ENCODE measurements around the gene KLF15.

DNA sequence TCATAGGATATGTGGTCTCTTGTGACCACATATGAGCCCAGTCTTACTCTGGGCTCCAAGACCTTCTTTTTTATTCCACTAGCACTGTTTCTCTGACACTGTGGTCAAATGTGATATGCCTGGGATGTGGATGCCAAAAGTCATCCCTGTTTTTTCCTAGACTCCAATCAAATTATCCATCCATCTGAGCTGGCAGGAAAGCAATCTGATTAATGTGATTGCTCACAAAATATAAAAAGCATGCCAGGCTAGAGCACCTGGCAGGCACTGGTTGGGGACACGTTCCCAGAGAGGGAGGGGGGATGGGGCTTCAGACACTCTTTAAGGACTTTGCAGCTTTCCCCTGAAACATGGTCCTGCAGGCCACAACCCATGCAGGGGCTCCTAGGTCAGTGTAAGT, 34.4 kb upstream of the KLF15 start:
- TF ChIP-seq, protein P1, sequence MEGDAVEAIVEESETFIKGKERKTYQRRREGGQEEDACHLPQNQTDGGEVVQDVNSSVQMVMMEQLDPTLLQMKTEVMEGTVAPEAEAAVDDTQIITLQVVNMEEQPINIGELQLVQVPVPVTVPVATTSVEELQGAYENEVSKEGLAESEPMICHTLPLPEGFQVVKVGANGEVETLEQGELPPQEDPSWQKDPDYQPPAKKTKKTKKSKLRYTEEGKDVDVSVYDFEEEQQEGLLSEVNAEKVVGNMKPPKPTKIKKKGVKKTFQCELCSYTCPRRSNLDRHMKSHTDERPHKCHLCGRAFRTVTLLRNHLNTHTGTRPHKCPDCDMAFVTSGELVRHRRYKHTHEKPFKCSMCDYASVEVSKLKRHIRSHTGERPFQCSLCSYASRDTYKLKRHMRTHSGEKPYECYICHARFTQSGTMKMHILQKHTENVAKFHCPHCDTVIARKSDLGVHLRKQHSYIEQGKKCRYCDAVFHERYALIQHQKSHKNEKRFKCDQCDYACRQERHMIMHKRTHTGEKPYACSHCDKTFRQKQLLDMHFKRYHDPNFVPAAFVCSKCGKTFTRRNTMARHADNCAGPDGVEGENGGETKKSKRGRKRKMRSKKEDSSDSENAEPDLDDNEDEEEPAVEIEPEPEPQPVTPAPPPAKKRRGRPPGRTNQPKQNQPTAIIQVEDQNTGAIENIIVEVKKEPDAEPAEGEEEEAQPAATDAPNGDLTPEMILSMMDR (IDR thresholded peaks at IDR 0.05): no peak
- TF ChIP-seq POLR2A (IDR thresholded peaks at IDR 0.05): no peak

Data from thyroid gland (tissue), 4 donors.